SJCRH30 (cell line): Measurements from ENCODE around the gene CD28. TPM values are rescaled to one million over a fixed set of nuclear protein-coding genes. Genes with fewer than 3 reads are reported as not detected.
A peak's percentile ranks its signal among the peaks of the same experiment; 100 is the strongest.

Experiments
- DNase-seq, 2 experiments: peaks; one replicate each; pipeline ENCODE4 v3.0.0-alpha.2; 2015 to 2020
- H3K27ac ChIP-seq: fragments of 250-450 bp; sonication (Bioruptor Pico); 2 replicates; pipeline ENCODE4 v1.5.1; 2020; ENCODE audit warnings: mild to moderate bottlenecking, moderate library complexity
- H3K27me3 ChIP-seq: fragments of 250-450 bp; sonication (Bioruptor Pico); 2 replicates; pipeline ENCODE4 v1.5.1; 2020; ENCODE audit warnings: mild to moderate bottlenecking, moderate library complexity
- H3K36me3 ChIP-seq: fragments of 250-450 bp; sonication (Bioruptor Pico); 2 replicates; pipeline ENCODE4 v1.5.1; 2020; ENCODE audit warnings: mild to moderate bottlenecking, moderate library complexity
- H3K4me1 ChIP-seq: fragments of 250-450 bp; sonication (Bioruptor Pico); 2 replicates; pipeline ENCODE4 v1.5.1; 2020; ENCODE audit warnings: mild to moderate bottlenecking, moderate library complexity
- H3K4me3 ChIP-seq: fragments of 250-450 bp; sonication (Bioruptor Pico); 2 replicates; pipeline ENCODE4 v1.5.1; 2020; ENCODE audit warnings: mild to moderate bottlenecking, moderate library complexity
- H3K9me3 ChIP-seq: fragments of 250-450 bp; sonication (Bioruptor Pico); replicated peaks from 2 replicates; pipeline ENCODE4 v1.5.1; 2020; ENCODE audit warnings: mild to moderate bottlenecking, moderate library complexity
- total RNA-seq: library from RNA; depleted of rRNA; stranded (reverse); fragments of >200 nt; shearing (Covaris generic); gene quantifications from 2 replicates; pipeline ENCODE4 v1.2.3, GENCODE V29; 2014

The CD28 gene
- total RNA-seq, 1 experiment from 2014 or later = 0.24 TPM

GRCh38 chr2:203737360-203737759 lies 30.9 kb downstream of the CD28 start:
- Histone ChIP-seq H3K9me3 (no peaks in the 10 kb centered on the region), H3K27ac (no peak overlapping the region), H3K4me3 (no peak overlapping the region), H3K36me3 (no peaks in the 10 kb centered on the region), H3K27me3 (no peaks in the 10 kb centered on the region), H3K4me1 (peaks cover 31% of the 10 kb centered on the region)
- no peak for DNase-seq

GRCh38 chr2:203739351-203739750 lies 32.9 kb downstream of the CD28 start:
- Histone ChIP-seq H3K4me1 (peaks cover 11% of the 10 kb centered on the region), H3K9me3 (no peaks in the 10 kb centered on the region), H3K36me3 (no peaks in the 10 kb centered on the region), H3K27me3 (no peaks in the 10 kb centered on the region), H3K27ac (no peak overlapping the region), H3K4me3 (no peak overlapping the region)
- DNase-seq = no peak

- no peaks in the 10 kb centered on the region for H3K9me3 ChIP-seq
- H3K36me3 ChIP-seq = no peaks in the 10 kb centered on the region
- DNase-seq = no peak
Observed at GRCh38 chr2:203740871-203741281, 34.4 kb downstream of the CD28 start.

GRCh38 chr2:203741566-203741965 lies 35.1 kb downstream of the CD28 start:
- Histone ChIP-seq H3K27me3 (no peaks in the 10 kb centered on the region), H3K27ac (no peak overlapping the region; the same call in 1 of the 2 replicates), H3K4me3 (no peak overlapping the region), H3K4me1 (peaks cover 10% of the 10 kb centered on the region), H3K9me3 (no peaks in the 10 kb centered on the region), H3K36me3 (no peaks in the 10 kb centered on the region)
- no peak for DNase-seq

More at GRCh38 chr2:203740871-203741281, 34.4 kb downstream of the CD28 start:
- Histone ChIP-seq H3K4me1 (peaks cover 10% of the 10 kb centered on the region), H3K27me3 (no peaks in the 10 kb centered on the region), H3K4me3 (no peak overlapping the region), H3K27ac (no peak overlapping the region; the same call in 1 of the 2 replicates)

- no peaks in the 10 kb centered on the region for H3K9me3 ChIP-seq
- DNase-seq = peak; percentile 26 to 64
- no peak overlapping the region for H3K4me3 ChIP-seq
- no peak overlapping the region for H3K27ac ChIP-seq
- H3K4me1 ChIP-seq = peaks cover 10% of the 10 kb centered on the region
- H3K27me3 ChIP-seq = no peaks in the 10 kb centered on the region
- no peaks in the 10 kb centered on the region for H3K36me3 ChIP-seq
Observed at GRCh38 chr2:203743441-203743981, 37.1 kb downstream of the CD28 start.

- Histone ChIP-seq H3K27me3 (no peaks in the 10 kb centered on the region), H3K4me3 (no peak overlapping the region), H3K27ac (no peak overlapping the region), H3K9me3 (no peaks in the 10 kb centered on the region), H3K4me1 (peaks cover 10% of the 10 kb centered on the region), H3K36me3 (no peaks in the 10 kb centered on the region)
- no peak for DNase-seq
Observed at GRCh38 chr2:203744091-203744490, 37.7 kb downstream of the CD28 start.

GRCh38 chr2:203745267-203745666 lies 38.8 kb downstream of the CD28 start:
- H3K27me3 ChIP-seq = no peaks in the 10 kb centered on the region
- no peaks in the 10 kb centered on the region for H3K9me3 ChIP-seq
- no peak overlapping the region for H3K27ac ChIP-seq
- H3K4me1 ChIP-seq = peaks cover 13% of the 10 kb centered on the region
- no peak for DNase-seq
- H3K36me3 ChIP-seq = no peaks in the 10 kb centered on the region
- H3K4me3 ChIP-seq = no peak overlapping the region

GRCh38 chr2:203748331-203749126 lies 42.1 kb downstream of the CD28 start:
- Histone ChIP-seq H3K4me1 (peaks cover 3% of the 10 kb centered on the region; the same call in 1 of the 2 replicates), H3K27ac (no peak overlapping the region), H3K36me3 (no peaks in the 10 kb centered on the region), H3K9me3 (no peaks in the 10 kb centered on the region), H3K27me3 (no peaks in the 10 kb centered on the region), H3K4me3 (no peak overlapping the region)
- no peak for DNase-seq

GRCh38 chr2:203750346-203751068 lies 44.1 kb downstream of the CD28 start:
- Histone ChIP-seq H3K4me3 (no peak overlapping the region), H3K27me3 (no peaks in the 10 kb centered on the region)
- DNase-seq = no peak

GRCh38 chr2:203751685-203752271 lies 45.3 kb downstream of the CD28 start:
- no peak for DNase-seq
- Histone ChIP-seq H3K27me3 (no peaks in the 10 kb centered on the region), H3K27ac (no peak overlapping the region)

More at GRCh38 chr2:203750346-203751068, 44.1 kb downstream of the CD28 start:
- Histone ChIP-seq H3K9me3 (no peaks in the 10 kb centered on the region), H3K27ac (no peak overlapping the region), H3K4me1 (peaks cover 3% of the 10 kb centered on the region; the same call in 1 of the 2 replicates), H3K36me3 (no peaks in the 10 kb centered on the region)

GRCh38 chr2:203756161-203756560 lies 49.7 kb downstream of the CD28 start:
- H3K4me3 ChIP-seq = no peak overlapping the region
- peaks cover 5% of the 10 kb centered on the region; the same call in 1 of the 2 replicates for H3K9me3 ChIP-seq
- no peaks in the 10 kb centered on the region for H3K4me1 ChIP-seq
- no peaks in the 10 kb centered on the region for H3K27me3 ChIP-seq
- no peak overlapping the region for H3K27ac ChIP-seq
- DNase-seq = no peak
- H3K36me3 ChIP-seq = no peaks in the 10 kb centered on the region

More at GRCh38 chr2:203751685-203752271, 45.3 kb downstream of the CD28 start:
- peaks cover 3% of the 10 kb centered on the region; the same call in 1 of the 2 replicates for H3K4me1 ChIP-seq
- H3K4me3 ChIP-seq = no peak overlapping the region
- H3K9me3 ChIP-seq = peaks cover 5% of the 10 kb centered on the region; the same call in 1 of the 2 replicates
- no peaks in the 10 kb centered on the region for H3K36me3 ChIP-seq

- Histone ChIP-seq H3K36me3 (no peaks in the 10 kb centered on the region), H3K4me3 (no peak overlapping the region), H3K9me3 (peaks cover 5% of the 10 kb centered on the region; the same call in 1 of the 2 replicates), H3K4me1 (no peaks in the 10 kb centered on the region), H3K27me3 (no peaks in the 10 kb centered on the region), H3K27ac (no peak overlapping the region)
- no peak for DNase-seq
Observed at GRCh38 chr2:203758841-203759689, 52.6 kb downstream of the CD28 start.

- Histone ChIP-seq H3K9me3 (peaks cover 5% of the 10 kb centered on the region; the same call in 1 of the 2 replicates), H3K36me3 (no peaks in the 10 kb centered on the region), H3K4me1 (no peaks in the 10 kb centered on the region), H3K27ac (no peak overlapping the region), H3K27me3 (no peaks in the 10 kb centered on the region), H3K4me3 (no peak overlapping the region)
- DNase-seq = no peak
Observed at GRCh38 chr2:203759690-203760365, 53.4 kb downstream of the CD28 start.
